Measurements from ENCODE around the gene LIPK. TPM values are rescaled to one million over a fixed set of nuclear protein-coding genes. Genes with fewer than 3 reads are reported as not detected.

The LIPK gene
- total and polyA plus RNA-seq, 2 of the 8 experiments (the other 6 are each of a cell fraction or from before 2014, with no cell fraction given) = not detected

DNA sequence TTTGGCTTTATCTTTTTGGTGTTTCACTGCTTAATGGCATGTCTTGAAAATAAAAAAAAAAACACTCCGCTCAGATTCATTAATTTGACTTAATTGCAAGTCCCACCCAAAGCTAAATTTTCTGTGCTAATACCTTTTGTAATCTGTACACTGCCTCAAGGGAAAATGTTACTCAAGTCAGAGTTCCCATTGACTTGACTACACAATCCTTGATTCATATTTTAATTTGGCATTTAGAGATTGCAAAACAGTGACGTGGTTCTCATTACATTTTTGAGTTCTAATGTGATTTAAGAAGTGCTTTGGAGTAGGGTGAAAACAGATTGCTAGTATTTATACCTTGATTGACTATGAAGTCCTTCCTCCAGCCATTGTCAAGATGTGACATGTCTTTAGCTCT lies 75.2 kb downstream of the LIPK start:
- no peak overlapping the region for H4K8ac ChIP-seq (ENCODE audit: extremely low read depth, insufficient read depth, low read length)
- H3K79me2 ChIP-seq (ENCODE audit: control insufficient read depth in 1 of 2, insufficient read depth in 2 of 2, low read length in 2 of 2) = no peaks in the 10 kb centered on the region
- no peak overlapping the region for H3K4me2 ChIP-seq (ENCODE audit: insufficient read depth in 1 of 2, low read depth in 2 of 2, low read length in 2 of 2)
- H2BK15ac ChIP-seq (ENCODE audit: low read length) = no peak overlapping the region
- H3K36me3 ChIP-seq (ENCODE audit: control insufficient read depth in 2 of 4, insufficient read depth in 4 of 4, low read length in 3 of 4) = no peaks in the 10 kb centered on the region; a peak in 1 of 8 replicates
- no peak overlapping the region for H3K14ac ChIP-seq (ENCODE audit: insufficient read length)
- H3K27ac ChIP-seq (ENCODE audit: low read depth, low read length) = no peak overlapping the region
- no peaks in the 10 kb centered on the region for H3K4me1 ChIP-seq (replicated peaks in 1 of 4; ENCODE audit: control insufficient read depth in 3 of 4, insufficient read depth in 4 of 4, low read length in 3 of 4)
- no peaks in the 10 kb centered on the region for H3K9me3 ChIP-seq (ENCODE audit: insufficient read depth in 2 of 2, low read depth in 1 of 2, low read length in 1 of 2)
- ChIA-PET CTCF (ENCODE audit: partially characterized antibody) (interaction anchor here (0.6 to 1.4 kb wide), 3 partner anchors 29 to 117 kb away, joined by 3 to 4 read pairs (median 3); no protein-coding TSS in a partner anchor), POLR2A (ENCODE audit: partially characterized antibody) (no interaction called here)
- no peak overlapping the region for H3K9ac ChIP-seq (replicated peaks in 1 of 4; ENCODE audit: extremely low read depth in 1 of 4, low read depth in 3 of 4, low read length in 3 of 4)
- no peak overlapping the region for H4K91ac ChIP-seq (replicated peaks; ENCODE audit: insufficient read length, low read length)
- H3K27me3 ChIP-seq (replicated peaks in 1 of 4; ENCODE audit: control insufficient read depth in 3 of 4, extremely low read depth in 1 of 4, insufficient read depth in 3 of 4, low read length in 3 of 4) = no peaks in the 10 kb centered on the region; a peak in 1 of 7 replicates
- no peak overlapping the region for H2BK120ac ChIP-seq (replicated peaks; ENCODE audit: low read depth, low read length)
- H2BK5ac ChIP-seq (ENCODE audit: low read depth, low read length) = no peak overlapping the region
- H4K5ac ChIP-seq (ENCODE audit: insufficient read length, low read depth, low read length) = no peak overlapping the region
- no peak for TF ChIP-seq RAD21 (IDR thresholded peaks at IDR 0.05 in 1 of 2, conservative IDR thresholded peaks at IDR 0.05 in 1 of 2; ENCODE audit: low read depth in 2 of 2, low read length in 2 of 2)
- TF ChIP-seq JUND (IDR thresholded peaks at IDR 0.05; ENCODE audit: low read length) = no peak
- no peak for TF ChIP-seq GABPA (IDR thresholded peaks at IDR 0.05; ENCODE audit: borderline replicate concordance, insufficient read depth, low read length)
- TF ChIP-seq SUZ12 (IDR thresholded peaks at IDR 0.05; ENCODE audit: low read length) = no peak
- TF ChIP-seq SP4 (IDR thresholded peaks at IDR 0.05; ENCODE audit: low read length) = no peak
- TF ChIP-seq SP2 (IDR thresholded peaks at IDR 0.05; ENCODE audit: low read length) = no peak
- TF ChIP-seq SAP30 (IDR thresholded peaks at IDR 0.05; ENCODE audit: insufficient read depth, insufficient replicate concordance, low read length) = no peak
- no peak for TF ChIP-seq RFX5 (IDR thresholded peaks at IDR 0.05; ENCODE audit: borderline replicate concordance, low read depth, low read length)
- TF ChIP-seq SIRT6 (IDR thresholded peaks at IDR 0.05; ENCODE audit: low read length) = no peak
- TF ChIP-seq CREB1 (IDR thresholded peaks at IDR 0.05) = no peak
- no peak for TF ChIP-seq HDAC2 (IDR thresholded peaks at IDR 0.05; ENCODE audit: borderline replicate concordance in 1 of 2, low read depth in 2 of 2, low read length in 2 of 2)
- TF ChIP-seq RBBP5 (IDR thresholded peaks at IDR 0.05; ENCODE audit: borderline replicate concordance, low read depth, low read length) = no peak
- no peaks in the 10 kb centered on the region; the same call in 1 of the 2 replicates for H3K23me2 ChIP-seq (ENCODE audit: low read depth, low read length)
- H3K18ac ChIP-seq (ENCODE audit: extremely low read depth, low read length) = no peak overlapping the region
- no peak overlapping the region for H3K4me3 ChIP-seq (ENCODE audit: extremely low read depth in 1 of 4, insufficient read depth in 2 of 4, low read depth in 3 of 4, low read length in 4 of 4)
- no peak for DNase-seq (ENCODE audit: low read depth in 1 of 2, low spot score in 2 of 2)
- no peaks in the 10 kb centered on the region for H3K79me1 ChIP-seq (ENCODE audit: low read depth, low read length)
- FAIRE-seq = no peak
- no peaks in the 10 kb centered on the region for H4K20me1 ChIP-seq (replicated peaks in 1 of 2; ENCODE audit: control insufficient read depth in 1 of 2, insufficient read depth in 2 of 2, low read length in 2 of 2)
- WGBS, 2 experiments (ENCODE audit: extremely low coverage in 1 of 2, insufficient coverage in 1 of 2, insufficient read length in 1 of 2, insufficient replicate concordance in 2 of 2, low coverage in 1 of 2, low lambda C conversion rate in 2 of 2, missing lambda C conversion rate in 1 of 2) = 84% methylated on average over 2 of the region's 2 CpGs; no CpG with 5 or more reads in 1 of the 2 experiments
- H2BK12ac ChIP-seq (ENCODE audit: low read depth, low read length) = no peak overlapping the region
- no peak overlapping the region for H3K23ac ChIP-seq (ENCODE audit: insufficient read length)
- H2BK20ac ChIP-seq (ENCODE audit: low read length) = no peak overlapping the region
- no peak overlapping the region for H2AK5ac ChIP-seq (ENCODE audit: low read depth, low read length)
- no peak overlapping the region for H3K56ac ChIP-seq (replicated peaks; ENCODE audit: insufficient read length, low read depth, low read length)
- H2AFZ ChIP-seq (ENCODE audit: low read length) = no peak overlapping the region
- H3K4ac ChIP-seq (replicated peaks; ENCODE audit: insufficient read length, low read depth, low read length) = no peak overlapping the region

Measured in H1 (cell line).